ENCODE results near the gene PLA2G5. TPM values are rescaled to one million over a fixed set of nuclear protein-coding genes. Genes with fewer than 3 reads are reported as not detected.

Gene PLA2G5
- total RNA-seq, 1 experiment from 2014 or later = not detected

- no peaks in the 10 kb centered on the region for H3F3A ChIP-seq (ENCODE audit: low read length, unreplicated experiment)
- peaks cover 13% of the 10 kb centered on the region for H3K4me1 ChIP-seq (ENCODE audit: insufficient read depth, low read length)
- BruUV-seq (replicated peaks) = no TSS peak
- H4K20me1 ChIP-seq (ENCODE audit: low read length) = no peaks in the 10 kb centered on the region
- peak overlapping the region; percentile 30; the same call in 1 of the 2 replicates for H3K4me2 ChIP-seq (ENCODE audit: low read length)
- intact Hi-C loops (cut with micrococcal nuclease) = no loop called here
- H3K9me2 ChIP-seq (replicated peaks; ENCODE audit: low read length) = no peaks in the 10 kb centered on the region
- H3K9ac ChIP-seq (ENCODE audit: low read length) = no peak overlapping the region
- H3K79me2 ChIP-seq (ENCODE audit: low read length) = no peaks in the 10 kb centered on the region
- H3K27ac ChIP-seq (ENCODE audit: low read length) = no peak overlapping the region
- no peaks in the 10 kb centered on the region for H3K36me3 ChIP-seq (ENCODE audit: low read depth, low read length)
- DNase-seq (peak; percentile 16), ATAC-seq (no peak)
- TF ChIP-seq CTCF (conservative IDR thresholded peaks at IDR 0.05; ENCODE audit: low read depth, low read length) = no peak
- no peak for TF ChIP-seq EZH2 (IDR thresholded peaks at IDR 0.05; ENCODE audit: low read length, unreplicated experiment)
- TF ChIP-seq EZH2phosphoT487 (IDR thresholded peaks at IDR 0.05; ENCODE audit: borderline replicate concordance, low read length) = no peak
- no peak overlapping the region for H3K4me3 ChIP-seq (ENCODE audit: low read length)
- peaks cover 6% of the 10 kb centered on the region; the same call in 1 of the 2 replicates for H3K27me3 ChIP-seq (ENCODE audit: low read length)
- H2AFZ ChIP-seq (ENCODE audit: low read length) = no peak overlapping the region
- no peaks in the 10 kb centered on the region for H3K9me3 ChIP-seq (ENCODE audit: low read length)
- ChIA-PET POLR2A (ENCODE audit: unreplicated experiment) (interaction anchor here (0.6 kb wide), 1 partner anchor 13 kb away, joined by 3 read pairs; no protein-coding TSS in a partner anchor), CTCF (no interaction called here)
Observed at GRCh38 chr1:20123722-20124455, 53.9 kb downstream of the PLA2G5 start.

DNA sequence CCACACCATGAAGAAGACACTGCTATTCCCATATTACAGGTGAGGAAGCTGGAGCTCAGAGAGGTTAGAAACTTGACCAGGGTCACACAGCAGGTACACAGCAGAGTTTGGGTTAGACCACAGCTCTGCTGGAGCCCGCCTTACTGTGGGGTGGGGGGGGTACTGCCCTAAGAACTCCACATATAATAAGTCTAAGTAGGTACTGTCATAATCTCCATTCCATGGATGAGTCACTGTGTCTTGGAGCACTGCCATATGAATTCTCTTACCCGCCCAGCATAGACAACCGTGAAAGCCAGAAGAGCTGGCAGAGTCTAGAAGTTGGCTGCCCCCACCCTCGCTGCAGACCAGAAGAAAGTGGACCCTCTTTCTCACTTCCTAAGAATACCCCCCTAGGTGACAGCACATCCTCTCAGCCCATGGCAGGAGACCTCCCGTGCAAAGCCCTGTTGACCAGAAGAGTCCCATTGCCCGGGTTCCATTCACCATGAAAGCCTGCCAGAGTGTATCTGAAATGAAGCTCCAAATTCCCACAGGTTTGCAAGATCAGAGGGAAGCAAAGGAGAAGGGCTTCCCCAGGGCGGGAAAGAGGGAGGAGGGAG, 54.6 kb downstream of the PLA2G5 start:
- intact Hi-C loops (cut with micrococcal nuclease) = no loop called here
- H3K9me3 ChIP-seq (ENCODE audit: low read length) = no peaks in the 10 kb centered on the region
- TF ChIP-seq EZH2 (IDR thresholded peaks at IDR 0.05; ENCODE audit: low read length, unreplicated experiment) (no peak), CTCF (conservative IDR thresholded peaks at IDR 0.05; ENCODE audit: low read depth, low read length) (no peak), EZH2phosphoT487 (IDR thresholded peaks at IDR 0.05; ENCODE audit: borderline replicate concordance, low read length) (no peak)
- H3K36me3 ChIP-seq (ENCODE audit: low read depth, low read length) = no peaks in the 10 kb centered on the region
- no TSS peak for BruUV-seq (replicated peaks)
- POLR2A ChIA-PET (ENCODE audit: unreplicated experiment) = interaction anchor here (0.6 kb wide), 1 partner anchor 12 kb away, joined by 3 read pairs; no protein-coding TSS in a partner anchor
- H3K4me1 ChIP-seq (ENCODE audit: insufficient read depth, low read length) = peaks cover 13% of the 10 kb centered on the region
- H3F3A ChIP-seq (ENCODE audit: low read length, unreplicated experiment) = no peaks in the 10 kb centered on the region
- CTCF ChIA-PET = no interaction called here
- no peak overlapping the region for H2AFZ ChIP-seq (ENCODE audit: low read length)
- H3K79me2 ChIP-seq (ENCODE audit: low read length) = no peaks in the 10 kb centered on the region
- no peak overlapping the region for H3K9ac ChIP-seq (ENCODE audit: low read length)
- H3K4me2 ChIP-seq (ENCODE audit: low read length) = peak overlapping the region; percentile 36
- H3K27ac ChIP-seq (ENCODE audit: low read length) = no peak overlapping the region
- DNase-seq (peak; percentile 95), ATAC-seq (peak; percentile 99)
- no peaks in the 10 kb centered on the region for H4K20me1 ChIP-seq (ENCODE audit: low read length)
- no peaks in the 10 kb centered on the region for H3K9me2 ChIP-seq (replicated peaks; ENCODE audit: low read length)
- no peak overlapping the region for H3K4me3 ChIP-seq (ENCODE audit: low read length)
- peaks cover 6% of the 10 kb centered on the region; the same call in 1 of the 2 replicates for H3K27me3 ChIP-seq (ENCODE audit: low read length)

DNA sequence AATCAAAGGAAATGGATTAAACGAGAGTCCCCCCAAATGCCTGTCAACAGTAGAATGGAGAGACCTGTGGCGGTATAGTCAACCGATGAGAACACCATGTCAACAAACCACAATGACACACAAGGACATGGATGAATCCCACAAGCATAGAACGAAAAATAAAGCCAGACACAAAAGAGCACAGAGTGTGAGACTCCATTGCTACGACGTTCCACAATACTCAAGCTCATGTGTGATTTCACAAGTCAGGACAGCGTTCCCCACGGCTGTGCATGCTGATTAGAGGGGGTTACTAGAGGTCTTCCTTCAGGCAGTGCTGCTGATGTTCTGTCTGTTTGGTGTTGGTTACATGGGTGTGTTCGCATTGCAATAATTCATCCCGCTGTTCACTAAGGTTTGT, 55.1 kb downstream of the PLA2G5 start:
- TF ChIP-seq EZH2phosphoT487 (IDR thresholded peaks at IDR 0.05; ENCODE audit: borderline replicate concordance, low read length) (no peak), CTCF (conservative IDR thresholded peaks at IDR 0.05; ENCODE audit: low read depth, low read length) (no peak), EZH2 (IDR thresholded peaks at IDR 0.05; ENCODE audit: low read length, unreplicated experiment) (no peak)
- peaks cover 13% of the 10 kb centered on the region for H3K4me1 ChIP-seq (ENCODE audit: insufficient read depth, low read length)
- no peak for ATAC-seq
- no peaks in the 10 kb centered on the region for H4K20me1 ChIP-seq (ENCODE audit: low read length)
- no TSS peak for BruUV-seq (replicated peaks)
- no peak overlapping the region for H3K27ac ChIP-seq (ENCODE audit: low read length)
- peaks cover 6% of the 10 kb centered on the region; the same call in 1 of the 2 replicates for H3K27me3 ChIP-seq (ENCODE audit: low read length)
- intact Hi-C loops (cut with micrococcal nuclease) = no loop called here
- no peaks in the 10 kb centered on the region for H3K9me3 ChIP-seq (ENCODE audit: low read length)
- ChIA-PET CTCF (no interaction called here), POLR2A (ENCODE audit: unreplicated experiment) (no interaction called here)
- no peaks in the 10 kb centered on the region for H3K9me2 ChIP-seq (replicated peaks; ENCODE audit: low read length)
- no peak for DNase-seq
- H3K79me2 ChIP-seq (ENCODE audit: low read length) = no peaks in the 10 kb centered on the region
- peak overlapping the region; percentile 36; the same call in 1 of the 2 replicates for H3K4me2 ChIP-seq (ENCODE audit: low read length)
- H3K36me3 ChIP-seq (ENCODE audit: low read depth, low read length) = no peaks in the 10 kb centered on the region
- no peaks in the 10 kb centered on the region for H3F3A ChIP-seq (ENCODE audit: low read length, unreplicated experiment)
- H2AFZ ChIP-seq (ENCODE audit: low read length) = no peak overlapping the region
- H3K4me3 ChIP-seq (ENCODE audit: low read length) = no peak overlapping the region
- H3K9ac ChIP-seq (ENCODE audit: low read length) = no peak overlapping the region
